Endometrium (tissue), 2 donors: Measurements from ENCODE around the gene FAM110A.
"Not testable (repeated sequence)": the region's sequence is repeated elsewhere in the genome, so short reads cannot be mapped to it uniquely, and the experiment has no call there.

ENCODE experiments used
- FAIRE-seq: peaks from 2 replicates; lab custom pipeline; 2012; peaks lifted over from hg19 to GRCh38; lab: Jason Lieb, UNC
- donor health status: control.
- donor health status: control.

The FAM110A gene

DNA sequence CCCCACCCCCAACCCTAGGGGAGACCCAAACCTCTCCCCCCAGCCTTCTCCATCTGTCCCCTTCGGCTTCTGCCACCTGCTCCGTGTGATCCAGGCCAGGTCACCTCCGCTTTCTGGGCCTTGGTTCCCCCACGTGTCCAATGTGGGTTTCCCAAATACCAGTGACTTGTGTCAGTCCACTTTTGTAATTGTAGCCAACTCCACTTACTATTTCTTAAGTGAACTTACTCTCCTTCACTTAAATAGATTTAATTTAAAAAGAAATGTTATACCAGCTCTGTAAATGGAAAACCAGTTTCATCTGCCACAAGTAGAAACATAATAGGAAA, 10.0 kb upstream of the FAM110A start:
- FAIRE-seq: no peak

- FAIRE-seq: no peak
Observed at GRCh38 chr20:824490-824889, 9.0 kb upstream of the FAM110A start.

- no peak for FAIRE-seq
Observed at GRCh38 chr20:824916-825315, 8.6 kb upstream of the FAM110A start.

- no peak for FAIRE-seq
Observed at GRCh38 chr20:825710-826421, 7.6 kb upstream of the FAM110A start.

GRCh38 chr20:826695-827323, 6.7 kb upstream of the FAM110A start:
- FAIRE-seq: no peak

GRCh38 chr20:827981-828380, 5.5 kb upstream of the FAM110A start:
- FAIRE-seq: not testable (repeated sequence)

- FAIRE-seq: no peak
Observed at GRCh38 chr20:828987-829386, 4.5 kb upstream of the FAM110A start.

DNA sequence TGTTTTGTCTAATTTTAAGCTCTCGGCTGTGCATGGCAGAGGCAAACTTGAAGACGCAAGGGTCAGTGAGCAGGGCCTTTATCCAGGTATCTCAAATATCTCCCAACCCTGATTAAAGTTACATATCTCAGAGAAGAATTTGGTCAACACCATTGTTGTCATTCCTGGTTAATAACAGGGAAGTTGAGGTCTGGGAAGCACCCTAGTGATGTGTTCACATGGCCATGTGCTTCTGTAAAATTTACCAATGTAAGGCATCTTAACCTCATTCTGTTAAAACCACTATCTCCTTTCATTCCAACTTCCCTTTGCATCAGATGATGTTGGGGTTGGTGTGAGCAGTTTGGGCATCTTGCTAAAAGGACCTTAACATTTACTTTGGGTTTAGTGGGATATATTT, 4.0 kb upstream of the FAM110A start:
- FAIRE-seq: no peak

- FAIRE-seq: no peak
Observed at GRCh38 chr20:830011-830521, 3.4 kb upstream of the FAM110A start.

DNA sequence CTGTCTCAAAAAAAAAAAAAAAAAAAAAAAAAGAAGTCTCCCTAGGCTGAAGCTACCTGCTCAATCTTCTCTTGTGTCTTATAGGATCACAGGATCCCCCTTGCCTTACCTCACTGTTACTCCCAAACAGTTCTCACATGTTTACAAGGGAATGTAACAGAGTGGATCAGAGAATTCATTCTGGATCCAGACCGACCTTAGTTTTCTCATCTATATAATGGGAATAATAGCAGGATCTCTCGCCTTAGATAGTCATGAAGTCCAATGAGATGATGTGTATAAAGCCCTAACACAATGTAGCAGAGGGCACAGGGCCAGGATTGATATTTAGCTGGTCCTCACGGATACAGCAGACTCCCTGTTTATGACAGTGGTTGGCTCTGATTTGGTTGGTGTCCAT, 2.3 kb upstream of the FAM110A start:
- no peak for FAIRE-seq

GRCh38 chr20:831956-832355, 1.6 kb upstream of the FAM110A start:
- no peak for FAIRE-seq

DNA sequence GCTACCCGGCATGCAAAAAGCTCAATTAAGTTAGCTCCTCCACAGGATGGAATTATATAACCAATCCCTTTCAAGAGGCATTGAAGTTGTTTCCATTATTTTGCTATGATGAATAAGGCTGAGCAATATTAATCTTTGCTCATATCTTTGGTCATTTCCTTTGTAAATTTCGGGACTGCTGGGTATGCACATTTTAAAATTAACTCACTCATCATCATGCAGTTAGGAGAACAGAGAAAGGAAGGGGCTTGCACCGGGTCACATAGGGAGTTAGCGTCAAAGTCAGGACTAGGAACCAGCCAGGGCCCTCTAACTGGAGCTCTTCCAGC, 430 bp upstream of the FAM110A start:
- FAIRE-seq: no peak

- FAIRE-seq: no peak
Observed at GRCh38 chr20:834151-834746, 734 bp downstream of the FAM110A start.

- no peak for FAIRE-seq
Observed at GRCh38 chr20:835608-836045, 2.1 kb downstream of the FAM110A start.

DNA sequence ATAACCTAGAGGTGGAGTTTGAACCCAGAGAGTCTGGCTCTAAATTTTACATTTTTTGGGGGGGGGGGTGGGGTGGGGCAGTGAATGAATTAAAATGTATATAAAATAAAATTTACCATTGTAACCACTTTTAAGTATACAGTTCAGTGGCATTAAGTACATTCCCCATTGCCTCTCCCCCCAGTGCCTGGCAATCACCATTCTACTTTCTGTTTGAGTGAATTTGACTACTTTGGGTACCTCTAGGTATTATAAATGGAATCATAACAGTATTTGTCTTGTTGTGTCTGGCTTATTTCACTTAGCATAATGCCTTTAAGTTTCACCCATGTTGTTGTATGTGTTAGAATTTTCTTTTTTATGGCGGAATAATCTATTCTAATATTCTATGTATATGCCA, 2.7 kb downstream of the FAM110A start:
- FAIRE-seq: no peak

- FAIRE-seq: no peak
Observed at GRCh38 chr20:839015-839414, 5.5 kb downstream of the FAM110A start.

- FAIRE-seq: no peak
Observed at GRCh38 chr20:839626-840025, 6.1 kb downstream of the FAM110A start.

GRCh38 chr20:840503-840857, 7.0 kb downstream of the FAM110A start:
- FAIRE-seq: no peak

GRCh38 chr20:840858-841567, 7.5 kb downstream of the FAM110A start:
- no peak for FAIRE-seq

DNA sequence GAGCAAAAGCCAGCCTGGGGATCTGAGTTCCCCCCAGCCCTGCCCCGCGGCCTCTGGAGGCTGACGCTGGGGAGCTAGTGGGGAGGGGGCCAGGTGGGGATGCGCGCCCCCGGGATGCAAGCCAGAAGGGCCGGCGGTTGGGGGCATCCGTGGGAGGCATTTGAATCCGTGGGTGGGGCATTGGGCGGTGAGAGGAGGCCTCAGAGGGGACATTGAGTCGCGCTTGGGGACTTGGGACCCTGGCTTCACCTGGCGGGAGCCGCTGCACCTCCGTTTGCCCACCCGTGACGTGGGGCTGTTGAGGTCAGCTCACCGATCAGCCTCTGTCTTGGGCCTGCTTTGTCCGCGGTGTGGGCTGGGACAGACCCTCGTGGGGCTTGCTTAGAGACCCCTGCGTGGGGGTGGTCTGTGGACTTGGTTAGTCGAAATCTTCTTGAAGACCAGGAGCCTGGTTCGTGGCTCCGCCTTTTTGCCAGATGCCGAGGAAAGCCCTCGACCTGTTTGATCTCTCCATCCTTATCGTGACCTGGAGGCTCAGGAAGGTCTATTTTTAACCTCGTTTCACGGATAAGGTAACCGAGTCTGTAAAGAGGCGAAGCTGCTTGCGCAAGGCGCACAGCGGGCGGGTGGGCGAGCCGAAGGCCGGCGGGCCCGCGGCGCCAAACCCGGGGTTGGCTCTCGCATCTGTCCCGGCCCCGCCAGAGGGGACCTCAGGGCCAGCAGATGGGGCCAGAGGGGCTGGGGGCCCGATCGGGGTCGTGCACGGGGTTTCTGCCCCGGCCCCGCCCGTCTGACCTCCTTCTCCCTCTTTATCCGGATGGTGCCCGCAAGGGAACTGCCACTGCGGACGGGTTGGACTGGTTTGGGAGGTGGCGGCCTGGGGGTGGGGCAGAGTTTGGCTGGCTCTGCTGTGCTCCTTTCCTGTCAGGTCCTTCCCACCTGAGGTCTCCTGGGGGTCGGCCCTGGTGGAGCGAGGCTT, 8.3 kb downstream of the FAM110A start:
- FAIRE-seq: no peak

GRCh38 chr20:842547-842940, 9.0 kb downstream of the FAM110A start:
- no peak for FAIRE-seq

- no peak for FAIRE-seq
Observed at GRCh38 chr20:843912-844311, 10.4 kb downstream of the FAM110A start.
